ENCODE data around the gene VASH1. TPM values are rescaled to one million over a fixed set of nuclear protein-coding genes. Genes with fewer than 3 reads are reported as not detected.
A peak's percentile ranks its signal among the peaks of the same experiment; 100 is the strongest.

The VASH1 gene
- polyA plus RNA-seq, 1 of the 3 experiments (the other 2 are of a cell fraction), result 4.9 TPM

DNA sequence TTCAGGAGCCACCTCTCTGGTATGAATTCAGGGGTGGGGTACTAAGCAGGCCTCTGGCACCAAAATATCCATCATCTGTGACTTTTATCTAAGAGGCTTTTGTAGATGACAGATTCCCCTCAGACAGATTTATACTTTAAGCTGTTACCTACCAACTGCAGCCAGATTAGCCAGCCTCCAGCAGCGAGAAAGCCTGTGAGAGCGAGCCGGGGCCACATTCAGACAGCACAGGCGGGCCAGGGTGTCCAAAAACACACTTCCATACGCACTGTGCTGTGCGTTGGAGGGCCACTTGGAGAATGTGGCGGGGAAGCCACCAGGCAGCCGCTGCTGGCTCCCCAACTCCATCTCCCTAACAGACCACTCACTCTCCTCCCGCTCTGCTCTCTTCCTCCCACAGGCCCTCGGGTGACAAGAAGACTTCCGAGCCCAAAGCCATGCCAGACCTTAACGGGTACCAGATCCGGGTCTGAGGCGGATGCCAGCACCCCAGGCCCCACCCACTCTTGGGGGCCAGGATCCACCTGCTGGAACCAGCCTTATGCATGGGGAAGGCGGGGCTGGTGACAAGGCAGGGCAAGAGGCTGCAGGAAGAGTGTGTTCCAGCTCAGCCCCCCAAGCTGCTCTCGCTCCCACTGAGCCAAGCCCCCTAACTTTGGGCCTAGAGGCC, 17.4 kb downstream of the VASH1 start:
- Histone ChIP-seq H3F3A (replicated peaks; ENCODE audit: insufficient read depth) (no peaks in the 10 kb centered on the region), H3K4me1 (ENCODE audit: control insufficient read depth in 1 of 2, insufficient read depth in 2 of 2, low read depth in 1 of 2, low read length in 1 of 2) (peaks cover 19 to 50% of the 10 kb centered on the region in 2 experiments; a peak in 3 of 4 replicates), H3K4me2 (no peak overlapping the region), H4K20me1 (ENCODE audit: insufficient read depth) (no peaks in the 10 kb centered on the region), H3K9ac (no peak overlapping the region), H3K27me3 (ENCODE audit: insufficient read depth) (no peaks in the 10 kb centered on the region), H3K9me2 (no peaks in the 10 kb centered on the region), H3K36me3 (replicated peaks in 1 of 2; ENCODE audit: control insufficient read depth in 1 of 2, insufficient read depth in 2 of 2, low read length in 1 of 2) (peaks cover 0 to 15% of the 10 kb centered on the region in 2 experiments), H3K4me3 (ENCODE audit: low read depth in 2 of 2, low read length in 1 of 2) (no peak overlapping the region), H3K79me2 (ENCODE audit: insufficient read depth) (no peaks in the 10 kb centered on the region), H3K9me3 (no peaks in the 10 kb centered on the region), H3K27ac (ENCODE audit: low read depth in 2 of 2, low read length in 1 of 2) (no peak overlapping the region; a peak in 1 of 4 replicates), H2AFZ (ENCODE audit: low read depth) (no peak overlapping the region)
- ChIA-PET POLR2A (no interaction called here), CTCF (interaction anchor here (1.0 to 7.7 kb wide), 3 partner anchors 8 to 68 kb away, joined by 3 to 147 read pairs (median 19); no protein-coding TSS in a partner anchor)
- TF ChIP-seq YY1 (IDR thresholded peaks at IDR 0.05; ENCODE audit: low read depth) (no peak), TCF12 (IDR thresholded peaks at IDR 0.05) (no peak), FOXJ3 (CRISPR knock-in tag; IDR thresholded peaks at IDR 0.05) (no peak), JUND (IDR thresholded peaks at IDR 0.05) (no peak), SIN3A (IDR thresholded peaks at IDR 0.05; ENCODE audit: borderline replicate concordance, low read depth, low read length) (no peak), GATA2 (CRISPR knock-in tag; IDR thresholded peaks at IDR 0.05) (no peak)
- TF ChIP-seq, protein P1, sequence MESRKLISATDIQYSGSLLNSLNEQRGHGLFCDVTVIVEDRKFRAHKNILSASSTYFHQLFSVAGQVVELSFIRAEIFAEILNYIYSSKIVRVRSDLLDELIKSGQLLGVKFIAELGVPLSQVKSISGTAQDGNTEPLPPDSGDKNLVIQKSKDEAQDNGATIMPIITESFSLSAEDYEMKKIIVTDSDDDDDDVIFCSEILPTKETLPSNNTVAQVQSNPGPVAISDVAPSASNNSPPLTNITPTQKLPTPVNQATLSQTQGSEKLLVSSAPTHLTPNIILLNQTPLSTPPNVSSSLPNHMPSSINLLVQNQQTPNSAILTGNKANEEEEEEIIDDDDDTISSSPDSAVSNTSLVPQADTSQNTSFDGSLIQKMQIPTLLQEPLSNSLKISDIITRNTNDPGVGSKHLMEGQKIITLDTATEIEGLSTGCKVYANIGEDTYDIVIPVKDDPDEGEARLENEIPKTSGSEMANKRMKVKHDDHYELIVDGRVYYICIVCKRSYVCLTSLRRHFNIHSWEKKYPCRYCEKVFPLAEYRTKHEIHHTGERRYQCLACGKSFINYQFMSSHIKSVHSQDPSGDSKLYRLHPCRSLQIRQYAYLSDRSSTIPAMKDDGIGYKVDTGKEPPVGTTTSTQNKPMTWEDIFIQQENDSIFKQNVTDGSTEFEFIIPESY (IDR thresholded peaks at IDR 0.05; ENCODE audit: borderline replicate concordance, low read depth), result no peak
- TF ChIP-seq, protein P2, sequence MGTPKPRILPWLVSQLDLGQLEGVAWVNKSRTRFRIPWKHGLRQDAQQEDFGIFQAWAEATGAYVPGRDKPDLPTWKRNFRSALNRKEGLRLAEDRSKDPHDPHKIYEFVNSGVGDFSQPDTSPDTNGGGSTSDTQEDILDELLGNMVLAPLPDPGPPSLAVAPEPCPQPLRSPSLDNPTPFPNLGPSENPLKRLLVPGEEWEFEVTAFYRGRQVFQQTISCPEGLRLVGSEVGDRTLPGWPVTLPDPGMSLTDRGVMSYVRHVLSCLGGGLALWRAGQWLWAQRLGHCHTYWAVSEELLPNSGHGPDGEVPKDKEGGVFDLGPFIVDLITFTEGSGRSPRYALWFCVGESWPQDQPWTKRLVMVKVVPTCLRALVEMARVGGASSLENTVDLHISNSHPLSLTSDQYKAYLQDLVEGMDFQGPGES (IDR thresholded peaks at IDR 0.05; ENCODE audit: low read depth, low read length), result no peak
- 90% methylated on average over 11 of the region's 16 CpGs for WGBS (ENCODE audit: low lambda C conversion rate)
- DNase-seq, result no peak

DNA sequence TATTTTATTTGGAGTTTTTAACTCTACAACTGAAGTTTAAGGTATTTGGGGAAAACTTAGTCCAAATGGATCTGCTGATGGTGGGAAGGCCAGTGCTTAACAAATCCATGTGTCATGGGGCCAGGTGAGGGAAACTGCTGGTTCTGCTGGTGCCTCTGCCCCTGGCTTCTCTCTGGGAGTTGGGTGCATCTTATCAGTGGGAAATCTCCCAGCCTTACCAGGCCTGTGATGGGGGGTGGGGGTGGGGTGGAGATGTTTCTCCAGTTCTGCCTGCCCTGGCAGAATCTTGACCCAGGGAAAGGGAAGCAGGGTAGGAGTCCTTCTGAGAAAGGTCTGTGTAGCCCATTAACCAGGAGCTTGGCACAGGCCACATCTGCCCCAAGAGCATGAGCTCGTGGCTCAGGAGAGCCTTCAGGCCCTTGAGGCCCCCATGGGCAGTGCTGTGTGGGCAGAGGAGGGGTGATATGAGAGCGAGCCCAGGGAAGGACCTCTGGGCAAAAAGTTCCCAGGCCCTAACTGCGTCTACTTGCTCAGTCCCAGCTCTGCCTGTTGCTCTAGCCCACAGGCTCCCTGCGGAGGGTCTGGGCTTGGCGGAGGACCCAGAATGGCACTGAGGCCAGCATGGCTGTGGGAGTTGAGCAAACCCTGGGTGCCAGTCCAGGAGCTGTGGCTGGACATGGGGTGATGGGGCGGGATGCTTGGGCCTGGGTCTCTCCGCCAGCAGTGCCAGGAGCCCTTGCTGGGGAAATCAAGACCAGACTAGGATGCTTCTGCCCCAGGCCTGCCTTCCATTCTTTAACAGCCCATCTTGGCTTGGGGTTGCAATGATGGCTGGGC, 18.2 kb downstream of the VASH1 start:
- no peak for DNase-seq
- Histone ChIP-seq H3K4me2 (no peak overlapping the region), H3K79me2 (ENCODE audit: insufficient read depth) (no peaks in the 10 kb centered on the region), H3K27ac (ENCODE audit: low read depth in 2 of 2, low read length in 1 of 2) (peak overlapping the region in 1 of 2 experiments; percentile 22; a peak in 1 of 4 replicates), H3K4me3 (ENCODE audit: low read depth in 2 of 2, low read length in 1 of 2) (no peak overlapping the region), H3K36me3 (replicated peaks in 1 of 2; ENCODE audit: control insufficient read depth in 1 of 2, insufficient read depth in 2 of 2, low read length in 1 of 2) (peaks cover 0 to 15% of the 10 kb centered on the region in 2 experiments), H3K9me2 (no peaks in the 10 kb centered on the region), H3K9ac (no peak overlapping the region), H2AFZ (ENCODE audit: low read depth) (no peak overlapping the region), H3K4me1 (ENCODE audit: control insufficient read depth in 1 of 2, insufficient read depth in 2 of 2, low read depth in 1 of 2, low read length in 1 of 2) (peaks cover 14 to 44% of the 10 kb centered on the region in 2 experiments; a peak in 2 of 4 replicates), H3F3A (replicated peaks; ENCODE audit: insufficient read depth) (no peaks in the 10 kb centered on the region), H3K27me3 (ENCODE audit: insufficient read depth) (no peaks in the 10 kb centered on the region), H4K20me1 (ENCODE audit: insufficient read depth) (no peaks in the 10 kb centered on the region), H3K9me3 (no peaks in the 10 kb centered on the region)
- ChIA-PET CTCF (interaction anchor here (1.0 to 7.7 kb wide), 3 partner anchors 8 to 69 kb away, joined by 3 to 147 read pairs (median 19); no protein-coding TSS in a partner anchor), POLR2A (no interaction called here)
- WGBS (ENCODE audit: low lambda C conversion rate), result 90% methylated on average over 4 of the region's 7 CpGs
- TF ChIP-seq RXRA (IDR thresholded peaks at IDR 0.05; ENCODE audit: borderline replicate concordance, low read depth) (no peak), GATA2 (CRISPR knock-in tag; IDR thresholded peaks at IDR 0.05) (0 out of 2 replicates have a peak, but pooled peaks have one; percentile 8)

Measured in SK-N-SH (cell line).